Caco-2 (cell line): ENCODE results near the gene OR6Y1. TPM values are rescaled to one million over a fixed set of nuclear protein-coding genes. Genes with fewer than 3 reads are reported as not detected.

ENCODE experiments used
- BruUV-seq: library from RNA; stranded (reverse); fragments of 400-500 nt; replicated peaks from 2 replicates; lab custom pipeline; 2021; lab: Mats Ljungman, UMichigan
- CTCF ChIA-PET: fragments of 300-600 bp; sonication (Branson Sonifier 250); formaldehyde crosslinking; loops from one replicate; lab custom pipeline; 2022; ENCODE audit warnings: antibody characterized with exemption; lab: Charles Lee
- POLR2A ChIA-PET: fragments of 300-600 bp; sonication (Branson Sonifier 250); formaldehyde crosslinking; loops from one replicate; lab custom pipeline; 2022; ENCODE audit warnings: antibody characterized with exemption; lab: Charles Lee
- DNase-seq, 2 experiments: peaks; one replicate each; pipeline versions ENCODE4 v3.0.0 to v3.0.0-alpha.2; 2020 to 2022
- H3K27me3 ChIP-seq: replicated peaks from 2 replicates; pipeline ENCODE4 v1.6.0; 2011; ENCODE audit warnings: low read length; ENCODE audit not compliant: control insufficient read depth, insufficient read depth
- H3K36me3 ChIP-seq: 2 replicates; pipeline ENCODE4 v1.5.1; 2011; ENCODE audit warnings: low read length; ENCODE audit not compliant: control insufficient read depth, insufficient read depth
- H3K4me1 ChIP-seq: fragments of 250-450 bp; sonication (Bioruptor Pico); 2 replicates; pipeline ENCODE4 v1.5.1; 2020; ENCODE audit warnings: mild to moderate bottlenecking
- H3K4me3 ChIP-seq: 2 replicates; pipeline ENCODE4 v1.5.1; 2011; ENCODE audit warnings: low read depth, mild to moderate bottlenecking, control low read depth, low read length
- H3K9me3 ChIP-seq: fragments of 250-450 bp; sonication (Bioruptor Pico); 2 replicates; pipeline ENCODE4 v1.5.1; 2020; ENCODE audit warnings: mild to moderate bottlenecking, moderate library complexity
- H3K27ac Mint-ChIP-seq: one replicate; pipeline ENCODE4 v1.8.0; 2022; ENCODE audit warnings: mixed read lengths; ENCODE audit not compliant: unreplicated experiment
- H3K27me3 Mint-ChIP-seq: one replicate; pipeline ENCODE4 v1.8.0; 2022; ENCODE audit warnings: mixed read lengths; ENCODE audit not compliant: insufficient read depth, unreplicated experiment
- H3K36me3 Mint-ChIP-seq: one replicate; pipeline ENCODE4 v1.8.0; 2022; ENCODE audit warnings: mild to moderate bottlenecking, mixed read lengths; ENCODE audit not compliant: insufficient read depth, unreplicated experiment
- H3K4me1 Mint-ChIP-seq: one replicate; pipeline ENCODE4 v1.8.0; 2022; ENCODE audit warnings: low read depth, mixed read lengths; ENCODE audit not compliant: unreplicated experiment
- H3K4me3 Mint-ChIP-seq: one replicate; pipeline ENCODE4 v1.8.0; 2022; ENCODE audit warnings: mild to moderate bottlenecking, moderate library complexity, mixed read lengths; ENCODE audit not compliant: unreplicated experiment
- H3K9me3 Mint-ChIP-seq: one replicate; pipeline ENCODE4 v1.8.0; 2022; ENCODE audit warnings: mixed read lengths; ENCODE audit not compliant: unreplicated experiment
- intact Hi-C: fragments of 100-400 bp; cut with micrococcal nuclease; formaldehyde crosslinking; loops from one replicate; pipeline ENCODE4 v1.10.0; 2022; ENCODE audit not compliant: unreplicated experiment
- total RNA-seq: library from RNA; stranded (reverse); gene quantifications from 2 replicates; pipeline ENCODE4 v1.2.3, GENCODE V29; 2022
- TF ChIP-seq, protein P1 (sequence below), 2 experiments: fragments of 200-600 bp in 1 of 2; IDR thresholded peaks; 1 replicate in 1 of 2; 2 replicates in 1 of 2; pipeline versions ENCODE4 v1.5.1 to v1.8.0; 2011 to 2022; ENCODE audit warnings: antibody characterized with exemption in 1 of 2, control low read depth in 1 of 2, inconsistent platforms in 1 of 2, low read depth in 1 of 2, low read length in 1 of 2, mild to moderate bottlenecking in 1 of 2, moderate library complexity in 1 of 2; ENCODE audit not compliant: insufficient read depth in 1 of 2, severe bottlenecking in 1 of 2, unreplicated experiment in 1 of 2

Gene OR6Y1
- total RNA-seq, 1 experiment from 2014 or later = not detected

DNA sequence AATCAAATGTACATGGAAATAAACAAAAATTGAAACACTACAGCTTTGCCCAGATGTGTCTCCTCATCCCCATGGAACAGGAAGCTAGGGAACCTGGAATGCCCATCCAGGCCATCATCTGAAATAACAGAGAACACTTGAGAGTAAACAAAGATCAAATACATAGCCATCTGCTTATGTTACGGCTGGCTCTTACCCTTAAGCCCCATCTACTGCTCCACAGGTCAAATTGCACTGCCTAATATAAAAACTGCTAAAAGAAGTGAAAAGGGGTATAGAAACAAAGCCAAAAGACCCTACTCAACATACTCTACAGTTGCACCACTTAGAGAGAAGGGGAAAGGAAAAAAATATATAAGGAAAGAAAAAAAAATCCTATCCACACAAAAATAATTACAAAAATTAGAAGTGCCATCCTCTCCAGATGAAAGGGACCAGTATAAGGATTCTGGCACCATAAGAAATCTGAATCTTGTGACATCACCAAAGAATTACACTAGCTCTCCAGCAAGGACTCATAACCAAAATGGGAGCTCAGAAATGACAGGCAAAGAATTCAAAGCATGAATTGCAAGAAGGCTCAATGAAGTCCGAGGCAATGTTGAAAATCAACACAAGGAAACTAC, 26.9 kb downstream of the OR6Y1 start:
- no peak overlapping the region for H3K4me3 ChIP-seq
- ChIA-PET CTCF (interaction anchor here (1.6 kb wide), 1 partner anchor 324 kb away, joined by 10 read pairs; no protein-coding TSS in a partner anchor), POLR2A (no interaction called here)
- H3K9me3 ChIP-seq = no peaks in the 10 kb centered on the region
- Mint-ChIP-seq H3K4me3 (no peak overlapping the region), H3K4me1 (no peaks in the 10 kb centered on the region), H3K36me3 (no peaks in the 10 kb centered on the region), H3K27me3 (peaks cover 13% of the 10 kb centered on the region), H3K9me3 (no peaks in the 10 kb centered on the region), H3K27ac (no peak overlapping the region)
- H3K27me3 ChIP-seq = no peaks in the 10 kb centered on the region
- H3K36me3 ChIP-seq = no peaks in the 10 kb centered on the region
- TF ChIP-seq, protein P1, sequence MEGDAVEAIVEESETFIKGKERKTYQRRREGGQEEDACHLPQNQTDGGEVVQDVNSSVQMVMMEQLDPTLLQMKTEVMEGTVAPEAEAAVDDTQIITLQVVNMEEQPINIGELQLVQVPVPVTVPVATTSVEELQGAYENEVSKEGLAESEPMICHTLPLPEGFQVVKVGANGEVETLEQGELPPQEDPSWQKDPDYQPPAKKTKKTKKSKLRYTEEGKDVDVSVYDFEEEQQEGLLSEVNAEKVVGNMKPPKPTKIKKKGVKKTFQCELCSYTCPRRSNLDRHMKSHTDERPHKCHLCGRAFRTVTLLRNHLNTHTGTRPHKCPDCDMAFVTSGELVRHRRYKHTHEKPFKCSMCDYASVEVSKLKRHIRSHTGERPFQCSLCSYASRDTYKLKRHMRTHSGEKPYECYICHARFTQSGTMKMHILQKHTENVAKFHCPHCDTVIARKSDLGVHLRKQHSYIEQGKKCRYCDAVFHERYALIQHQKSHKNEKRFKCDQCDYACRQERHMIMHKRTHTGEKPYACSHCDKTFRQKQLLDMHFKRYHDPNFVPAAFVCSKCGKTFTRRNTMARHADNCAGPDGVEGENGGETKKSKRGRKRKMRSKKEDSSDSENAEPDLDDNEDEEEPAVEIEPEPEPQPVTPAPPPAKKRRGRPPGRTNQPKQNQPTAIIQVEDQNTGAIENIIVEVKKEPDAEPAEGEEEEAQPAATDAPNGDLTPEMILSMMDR (IDR thresholded peaks at IDR 0.05; ENCODE audit: insufficient read depth in 1 of 2, low read depth in 1 of 2, low read length in 1 of 2, severe bottlenecking in 1 of 2, unreplicated experiment in 1 of 2) = peak; percentile 61 to 69
- intact Hi-C loops = no loop called here
- BruUV-seq = no TSS peak
- peak in 1 of 2 experiments; percentile 17 for DNase-seq
- H3K4me1 ChIP-seq = no peaks in the 10 kb centered on the region

DNA sequence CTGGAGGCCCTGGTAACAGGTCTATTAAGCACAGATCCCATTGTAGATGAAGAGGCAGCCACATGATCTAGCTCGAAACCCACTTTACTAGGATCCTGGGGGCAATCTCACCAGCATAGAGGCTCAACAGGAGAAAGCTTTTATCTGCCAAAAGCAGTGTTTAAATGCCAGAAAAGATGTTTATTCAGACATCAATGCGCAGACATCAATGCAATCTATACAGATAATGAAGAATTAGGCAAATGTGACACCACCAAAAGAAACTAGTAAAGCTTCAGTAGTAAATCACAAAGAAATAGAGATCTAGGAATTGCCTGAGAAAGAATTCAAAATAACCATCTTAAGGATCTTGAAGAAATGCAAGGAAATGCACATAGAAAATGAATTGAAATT, 32.5 kb downstream of the OR6Y1 start:
- Histone ChIP-seq H3K4me1 (no peaks in the 10 kb centered on the region), H3K4me3 (no peak overlapping the region), H3K27me3 (no peaks in the 10 kb centered on the region), H3K36me3 (no peaks in the 10 kb centered on the region), H3K9me3 (no peaks in the 10 kb centered on the region)
- intact Hi-C loops = no loop called here
- POLR2A ChIA-PET = no interaction called here
- TF ChIP-seq, protein P1 (IDR thresholded peaks at IDR 0.05; ENCODE audit: insufficient read depth in 1 of 2, low read depth in 1 of 2, low read length in 1 of 2, severe bottlenecking in 1 of 2, unreplicated experiment in 1 of 2) = no peak
- Mint-ChIP-seq H3K36me3 (no peaks in the 10 kb centered on the region), H3K27ac (no peak overlapping the region), H3K9me3 (no peaks in the 10 kb centered on the region), H3K27me3 (peaks cover 7% of the 10 kb centered on the region), H3K4me3 (no peak overlapping the region), H3K4me1 (no peaks in the 10 kb centered on the region)
- CTCF ChIA-PET = no interaction called here
- DNase-seq = no peak
- no TSS peak for BruUV-seq

DNA sequence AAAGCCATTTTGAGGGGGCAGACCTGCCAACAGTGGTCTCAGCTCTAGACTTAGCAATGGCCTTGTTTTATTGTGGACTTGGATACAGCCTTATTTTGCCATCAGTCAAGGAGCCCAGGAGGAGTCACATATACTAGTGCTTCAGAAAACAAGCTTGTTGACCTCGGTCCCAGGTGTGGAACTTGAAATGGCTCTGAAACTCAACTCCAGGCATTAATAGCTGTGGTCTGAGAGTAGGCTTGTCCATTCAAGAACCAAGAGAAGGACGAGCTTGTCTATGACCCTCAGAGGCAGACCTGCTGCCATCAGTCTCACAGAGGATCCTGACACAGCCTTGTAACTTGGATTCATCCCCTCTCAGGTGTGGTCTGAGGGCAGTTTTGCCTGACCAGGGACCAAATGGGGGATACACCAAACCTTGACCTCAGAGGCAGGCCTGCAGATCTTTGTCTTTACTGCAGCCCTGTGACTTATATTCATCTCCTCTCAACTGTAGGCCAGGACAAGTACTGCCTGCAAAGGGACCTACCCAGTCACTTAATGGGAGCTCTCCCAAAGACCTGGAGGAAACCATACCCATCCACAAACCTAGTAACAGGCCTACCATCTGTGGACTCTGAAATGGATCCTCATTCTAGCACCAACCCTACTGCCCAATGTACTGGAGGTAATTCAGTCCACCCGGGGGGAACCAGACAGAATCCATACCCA, 33.1 kb downstream of the OR6Y1 start:
- TF ChIP-seq, protein P1 (IDR thresholded peaks at IDR 0.05; ENCODE audit: insufficient read depth in 1 of 2, low read depth in 1 of 2, low read length in 1 of 2, severe bottlenecking in 1 of 2, unreplicated experiment in 1 of 2) = no peak
- Histone ChIP-seq H3K4me3 (no peak overlapping the region), H3K4me1 (no peaks in the 10 kb centered on the region), H3K27me3 (no peaks in the 10 kb centered on the region), H3K36me3 (no peaks in the 10 kb centered on the region), H3K9me3 (no peaks in the 10 kb centered on the region)
- intact Hi-C loops = no loop called here
- ChIA-PET CTCF (no interaction called here), POLR2A (no interaction called here)
- H3K4me1 Mint-ChIP-seq = no peaks in the 10 kb centered on the region
- no peak overlapping the region for H3K4me3 Mint-ChIP-seq
- peaks cover 7% of the 10 kb centered on the region for H3K27me3 Mint-ChIP-seq
- H3K36me3 Mint-ChIP-seq = no peaks in the 10 kb centered on the region
- no peaks in the 10 kb centered on the region for H3K9me3 Mint-ChIP-seq
- no TSS peak for BruUV-seq
- no peak overlapping the region for H3K27ac Mint-ChIP-seq
- no peak for DNase-seq
